WTC11 (cell line): Measurements from ENCODE around the gene TPSAB1. TPM values are rescaled to one million over a fixed set of nuclear protein-coding genes. Genes with fewer than 3 reads are reported as not detected.

Experiments used
- ATAC-seq: fragments of 200-7000 bp; cut with Tn5 transposase; 2 replicates; pipeline ENCODE4 v1.10.0; 2021; ENCODE audit warnings: mild to moderate bottlenecking, moderate library complexity
- CTCF ChIA-PET: fragments of 300-600 bp; sonication (Branson Sonifier 250); formaldehyde crosslinking; loops from one replicate; lab custom pipeline; 2021; ENCODE audit warnings: antibody characterized with exemption; lab: Charles Lee
- POLR2A ChIA-PET: fragments of 350-600 bp; sonication (Branson Sonifier 250); formaldehyde crosslinking; loops from one replicate; lab custom pipeline; 2021; ENCODE audit warnings: antibody characterized with exemption; lab: Charles Lee
- DNase-seq: peaks from one replicate; pipeline ENCODE4 v3.0.0; 2021; ENCODE audit warnings: low spot score
- H3K27ac Mint-ChIP-seq: 2 replicates; pipeline ENCODE4 v1.8.0; 2021; ENCODE audit warnings: mixed read lengths
- H3K27me3 Mint-ChIP-seq: 2 replicates; pipeline ENCODE4 v1.8.0; 2021; ENCODE audit warnings: low read depth, mild to moderate bottlenecking, moderate library complexity, mixed read lengths
- H3K36me3 Mint-ChIP-seq: 2 replicates; pipeline ENCODE4 v1.8.0; 2021; ENCODE audit warnings: mixed read lengths
- H3K4me1 Mint-ChIP-seq: 2 replicates; pipeline ENCODE4 v1.8.0; 2022; ENCODE audit warnings: mixed read lengths
- H3K4me3 Mint-ChIP-seq: 2 replicates; pipeline ENCODE4 v1.8.0; 2021; ENCODE audit warnings: mild to moderate bottlenecking, moderate library complexity, mixed read lengths
- H3K9me3 Mint-ChIP-seq: 2 replicates; pipeline ENCODE4 v1.8.0; 2021; ENCODE audit warnings: mixed read lengths
- AFF4 ChIP-seq: sonication (generic); formaldehyde crosslinking; IDR thresholded peaks from 2 replicates; pipeline ENCODE4 v1.8.1; 2023; ENCODE audit warnings: mild to moderate bottlenecking, missing genetic modification reagents, borderline replicate concordance
- ATF1 ChIP-seq: sonication (generic); formaldehyde crosslinking; IDR thresholded peaks from 2 replicates; pipeline ENCODE4 v1.8.1; 2023; ENCODE audit warnings: mild to moderate bottlenecking, moderate library complexity, missing genetic modification reagents
- ATF3 ChIP-seq: sonication (generic); formaldehyde crosslinking; conservative IDR thresholded peaks from 2 replicates; pipeline ENCODE4 v1.8.1; 2022; ENCODE audit warnings: mild to moderate bottlenecking, missing genetic modification reagents
- CTCF ChIP-seq: fragments of 200-600 bp; IDR thresholded peaks from 2 replicates; pipeline ENCODE4 v1.8.0; 2022; ENCODE audit warnings: antibody characterized with exemption
- ELF4 ChIP-seq: sonication (generic); formaldehyde crosslinking; IDR thresholded peaks from 2 replicates; pipeline ENCODE4 v1.8.1; 2022; ENCODE audit warnings: low read depth, mild to moderate bottlenecking, moderate library complexity, missing genetic modification reagents
- FOXP4 ChIP-seq: sonication (generic); formaldehyde crosslinking; IDR thresholded peaks from 2 replicates; pipeline ENCODE4 v1.8.0; 2022; ENCODE audit warnings: mild to moderate bottlenecking, missing genetic modification reagents
- GTF2I ChIP-seq: fragments of 250-450 bp; sonication (Bioruptor Pico); conservative IDR thresholded peaks from 2 replicates; pipeline ENCODE4 v1.4.0; 2021; ENCODE audit warnings: mild to moderate bottlenecking
- KAT7 ChIP-seq: sonication (generic); formaldehyde crosslinking; IDR thresholded peaks from 2 replicates; pipeline ENCODE4 v1.8.1; 2023; ENCODE audit warnings: missing genetic modification reagents, mild to moderate bottlenecking, borderline replicate concordance
- NR1H2 ChIP-seq: sonication (generic); formaldehyde crosslinking; IDR thresholded peaks from 2 replicates; pipeline ENCODE4 v1.9.0; 2021; ENCODE audit warnings: mild to moderate bottlenecking, moderate library complexity, missing genetic modification reagents
- SMAD3 ChIP-seq: sonication (generic); formaldehyde crosslinking; IDR thresholded peaks from 2 replicates; pipeline ENCODE4 v1.8.0; 2022; ENCODE audit warnings: missing genetic modification reagents, mild to moderate bottlenecking, borderline replicate concordance
- SOX15 ChIP-seq: fragments of 250-450 bp; sonication (Bioruptor Pico); IDR thresholded peaks from 2 replicates; pipeline ENCODE4 v1.9.0; 2021; ENCODE audit warnings: mild to moderate bottlenecking
- TCF7 ChIP-seq: sonication (generic); formaldehyde crosslinking; IDR thresholded peaks from 2 replicates; pipeline ENCODE4 v1.8.0; 2022; ENCODE audit warnings: mild to moderate bottlenecking, low read depth, missing genetic modification reagents, moderate library complexity
- TP53 ChIP-seq: sonication (generic); formaldehyde crosslinking; IDR thresholded peaks from 2 replicates; pipeline ENCODE4 v1.8.1; 2023; ENCODE audit warnings: mild to moderate bottlenecking, missing genetic modification reagents
- USF1 ChIP-seq: sonication (generic); formaldehyde crosslinking; IDR thresholded peaks from 2 replicates; pipeline ENCODE4 v1.8.0; 2022; ENCODE audit warnings: mild to moderate bottlenecking, missing genetic modification reagents
- ZBTB43 ChIP-seq: sonication (generic); formaldehyde crosslinking; IDR thresholded peaks from 2 replicates; pipeline ENCODE4 v1.8.1; 2023; ENCODE audit warnings: mild to moderate bottlenecking, missing genetic modification reagents
- ZNF281 ChIP-seq: sonication (generic); formaldehyde crosslinking; IDR thresholded peaks from 2 replicates; pipeline ENCODE4 v1.8.0; 2023; ENCODE audit warnings: mild to moderate bottlenecking, missing genetic modification reagents
- ZNF317 ChIP-seq: sonication (generic); formaldehyde crosslinking; IDR thresholded peaks from 2 replicates; pipeline ENCODE4 v1.8.1; 2023; ENCODE audit warnings: low read depth, mild to moderate bottlenecking, moderate library complexity, missing genetic modification reagents, borderline replicate concordance
- ZNF416 ChIP-seq: fragments of 250-450 bp; sonication (Bioruptor Pico); IDR thresholded peaks from 2 replicates; pipeline ENCODE4 v1.9.0; 2021; ENCODE audit warnings: mild to moderate bottlenecking, inconsistent platforms
- total RNA-seq: library from RNA; stranded (reverse); gene quantifications from 3 replicates; pipeline ENCODE4 v1.2.3, GENCODE V29; 2021

The TPSAB1 gene
- total RNA-seq, 1 experiment from 2014 or later: not detected

GRCh38 chr16:1276580-1276878, 36.0 kb downstream of the TPSAB1 start:
- Mint-ChIP-seq H3K27ac (no peak overlapping the region), H3K36me3 (no peaks in the 10 kb centered on the region), H3K9me3 (no peaks in the 10 kb centered on the region), H3K27me3 (no peaks in the 10 kb centered on the region), H3K4me3 (no peak overlapping the region), H3K4me1 (peaks cover 2% of the 10 kb centered on the region)
- TF ChIP-seq AFF4 (CRISPR knock-in tag): no peak
- TF ChIP-seq ATF1 (CRISPR knock-in tag): no peak
- no peak for TF ChIP-seq TCF7 (CRISPR knock-in tag)
- TF ChIP-seq USF1 (CRISPR knock-in tag): no peak
- TF ChIP-seq NR1H2: no peak
- no peak for TF ChIP-seq ZBTB43 (CRISPR knock-in tag)
- no peak for TF ChIP-seq SOX15 (CRISPR knock-in tag)
- TF ChIP-seq FOXP4 (CRISPR knock-in tag): no peak
- TF ChIP-seq ELF4: no peak
- no peak for TF ChIP-seq KAT7 (CRISPR knock-in tag)
- TF ChIP-seq GTF2I (CRISPR knock-in tag): no peak
- TF ChIP-seq ATF3: no peak
- TF ChIP-seq ZNF281 (CRISPR knock-in tag): no peak
- no peak for TF ChIP-seq ZNF317 (CRISPR knock-in tag)
- TF ChIP-seq SMAD3 (CRISPR knock-in tag): no peak
- no peak for TF ChIP-seq ZNF416 (CRISPR knock-in tag)
- TF ChIP-seq CTCF: no peak
- no peak for TF ChIP-seq TP53 (CRISPR knock-in tag)
- ChIA-PET CTCF (no interaction called here), POLR2A (no interaction called here)
- no peak for ATAC-seq
- no peak for DNase-seq
